HG02870 (cell line): ENCODE data around the gene ART1.

Source experiments
- ATAC-seq: cut with Tn5 transposase; IDR thresholded peaks from one replicate; pipeline ENCODE4 v1.9.1; 2021; ENCODE audit warnings: mild to moderate bottlenecking, moderate library complexity; ENCODE audit not compliant: unreplicated experiment

ART1 gene

GRCh38 chr11:3710485-3711259, 65.7 kb downstream of the ART1 start:
- no peak for ATAC-seq

- ATAC-seq, result no peak
Observed at GRCh38 chr11:3712274-3712673, 67.3 kb downstream of the ART1 start.
